Stimulated activated naive B cell treated with anti-CD40 and anti-IgM and Interleukin-4, amounts not matched to agents 10 μg/mL and 1 μg/mL and 100 μg/mL, for 72 hours (primary cell): ENCODE measurements around the gene ALKBH2.
"Not testable (repeated sequence)": the region's sequence is repeated elsewhere in the genome, so short reads cannot be mapped to it uniquely, and the experiment has no call there.

ENCODE experiments used
- ATAC-seq, 2 donors: fragments of 150-1000 bp; cut with Tn5 transposase; replicated peaks; 2 replicates each; pipeline ENCODE4 v1.10.0; 2021; ENCODE audit warnings: moderate library complexity in 1 of 2
- DNase-seq: peaks from one replicate; pipeline ENCODE4 v3.0.0; 2021
- H3K27ac Mint-ChIP-seq: one replicate; pipeline ENCODE4 v1.8.0; 2022; ENCODE audit warnings: mild to moderate bottlenecking, mixed read lengths
- H3K27me3 Mint-ChIP-seq, 2 donors: one replicate each; pipeline ENCODE4 v1.8.0; 2022; ENCODE audit warnings: mixed read lengths in 2 of 2
- H3K36me3 Mint-ChIP-seq, 2 donors: one replicate each; pipeline ENCODE4 v1.8.0; 2022; ENCODE audit warnings: mixed read lengths in 2 of 2, mild to moderate bottlenecking in 1 of 2
- H3K4me1 Mint-ChIP-seq, 2 donors: one replicate each; pipeline ENCODE4 v1.8.0; 2022; ENCODE audit warnings: mixed read lengths in 2 of 2, mild to moderate bottlenecking in 1 of 2
- H3K4me3 Mint-ChIP-seq, 2 donors: one replicate each; pipeline ENCODE4 v1.8.0; 2022; ENCODE audit warnings: mild to moderate bottlenecking in 2 of 2, mixed read lengths in 2 of 2, moderate library complexity in 1 of 2
- H3K9me3 Mint-ChIP-seq, 2 donors: one replicate each; pipeline ENCODE4 v1.8.0; 2022; ENCODE audit warnings: mixed read lengths in 2 of 2, mild to moderate bottlenecking in 1 of 2

The ALKBH2 gene

GRCh38 chr12:109065853-109066193 is 27.4 kb downstream of the ALKBH2 start:
- Mint-ChIP-seq H3K4me1 (peaks cover 0 to 2% of the 10 kb centered on the region in 2 donors), H3K27ac (no peak overlapping the region), H3K36me3 (peaks cover 23 to 47% of the 10 kb centered on the region in 2 donors), H3K9me3 (no peaks in the 10 kb centered on the region), H3K27me3 (no peaks in the 10 kb centered on the region), H3K4me3 (no peak overlapping the region)
- no peak for DNase-seq
- no peak for ATAC-seq

GRCh38 chr12:109065154-109065852 is 28.0 kb downstream of the ALKBH2 start:
- Mint-ChIP-seq H3K36me3 (peaks cover 23 to 42% of the 10 kb centered on the region in 2 donors), H3K4me1 (peaks cover 0 to 2% of the 10 kb centered on the region in 2 donors), H3K27ac (no peak overlapping the region), H3K27me3 (no peaks in the 10 kb centered on the region), H3K4me3 (no peak overlapping the region), H3K9me3 (no peaks in the 10 kb centered on the region)
- ATAC-seq (no peak), DNase-seq (no peak)

GRCh38 chr12:109064143-109064542 is 29.1 kb downstream of the ALKBH2 start:
- Mint-ChIP-seq H3K36me3 (peaks cover 14 to 30% of the 10 kb centered on the region in 2 donors), H3K4me3 (no peak overlapping the region), H3K9me3 (no peaks in the 10 kb centered on the region), H3K27ac (no peak overlapping the region), H3K27me3 (no peaks in the 10 kb centered on the region), H3K4me1 (peaks cover 0 to 2% of the 10 kb centered on the region in 2 donors)
- DNase-seq, result no peak
- ATAC-seq, result no peak

- no peaks in the 10 kb centered on the region for H3K9me3 Mint-ChIP-seq
- DNase-seq (no peak), ATAC-seq (no peak)
- no peaks in the 10 kb centered on the region for H3K27me3 Mint-ChIP-seq
- peaks cover 3 to 5% of the 10 kb centered on the region in 2 donors for H3K4me1 Mint-ChIP-seq
- H3K27ac Mint-ChIP-seq, result no peak overlapping the region
- peaks cover 6 to 9% of the 10 kb centered on the region in 2 donors for H3K36me3 Mint-ChIP-seq
- H3K4me3 Mint-ChIP-seq, result no peak overlapping the region
Measured at GRCh38 chr12:109058773-109059172, 34.5 kb downstream of the ALKBH2 start.

GRCh38 chr12:109057376-109057775 is 35.9 kb downstream of the ALKBH2 start:
- H3K4me3 Mint-ChIP-seq, result no peak overlapping the region
- DNase-seq (no peak), ATAC-seq (no peak)
- no peaks in the 10 kb centered on the region for H3K9me3 Mint-ChIP-seq
- no peaks in the 10 kb centered on the region for H3K27me3 Mint-ChIP-seq
- peak overlapping the region; percentile 72 for H3K27ac Mint-ChIP-seq
- peaks cover 7 to 14% of the 10 kb centered on the region in 2 donors for H3K4me1 Mint-ChIP-seq
- H3K36me3 Mint-ChIP-seq, result peaks cover 4% of the 10 kb centered on the region in 2 donors

GRCh38 chr12:109056891-109057290 is 36.4 kb downstream of the ALKBH2 start:
- Mint-ChIP-seq H3K4me3 (no peak overlapping the region), H3K4me1 (peaks cover 9 to 14% of the 10 kb centered on the region in 2 donors), H3K27ac (no peak overlapping the region), H3K9me3 (no peaks in the 10 kb centered on the region), H3K27me3 (no peaks in the 10 kb centered on the region), H3K36me3 (peaks cover 4% of the 10 kb centered on the region in 2 donors)
- no peak for ATAC-seq
- no peak for DNase-seq

- Mint-ChIP-seq H3K9me3 (no peaks in the 10 kb centered on the region), H3K4me1 (peaks cover 9 to 14% of the 10 kb centered on the region in 2 donors), H3K4me3 (no peak overlapping the region), H3K36me3 (peaks cover 4% of the 10 kb centered on the region in 2 donors), H3K27me3 (no peaks in the 10 kb centered on the region), H3K27ac (no peak overlapping the region)
- DNase-seq, result no peak
- no peak for ATAC-seq
Measured at GRCh38 chr12:109054520-109054919, 38.8 kb downstream of the ALKBH2 start.

GRCh38 chr12:109054124-109054513 is 39.2 kb downstream of the ALKBH2 start:
- Mint-ChIP-seq H3K4me3 (peak overlapping the region; percentile 93 to 98), H3K4me1 (peaks cover 9 to 14% of the 10 kb centered on the region in 2 donors), H3K27ac (peak overlapping the region; percentile 96)
- H3K9me3 Mint-ChIP-seq, H3K27me3 Mint-ChIP-seq, DNase-seq, ATAC-seq, H3K36me3 Mint-ChIP-seq: not testable (repeated sequence)

GRCh38 chr12:109053382-109054123 is 39.7 kb downstream of the ALKBH2 start:
- peaks cover 9 to 14% of the 10 kb centered on the region in 2 donors for H3K4me1 Mint-ChIP-seq
- DNase-seq (peak; percentile 4), ATAC-seq (peak; percentile 55 to 64)
- H3K4me3 Mint-ChIP-seq, result peak overlapping the region; percentile 93 to 98
- no peaks in the 10 kb centered on the region for H3K27me3 Mint-ChIP-seq
- H3K9me3 Mint-ChIP-seq, result no peaks in the 10 kb centered on the region
- H3K36me3 Mint-ChIP-seq, result peaks cover 4% of the 10 kb centered on the region in 2 donors
- H3K27ac Mint-ChIP-seq, result peak overlapping the region; percentile 96

- H3K27me3 Mint-ChIP-seq, result no peaks in the 10 kb centered on the region
- H3K4me3 Mint-ChIP-seq, result peak within 1 kb of the TSS; percentile 93 to 98
- no peaks in the 10 kb centered on the region for H3K36me3 Mint-ChIP-seq
- peaks cover 9 to 14% of the 10 kb centered on the region in 2 donors for H3K4me1 Mint-ChIP-seq
- ATAC-seq (peak; percentile 81 to 90), DNase-seq (peak; percentile 77)
- H3K27ac Mint-ChIP-seq, result peak within 1 kb of the TSS; percentile 96
- no peaks in the 10 kb centered on the region for H3K9me3 Mint-ChIP-seq
Measured at GRCh38 chr12:109052414-109053323, 40.6 kb downstream of the ALKBH2 start, which contains the start of gene USP30. USP30 (plus strand) TSS chr12:109052576; CDS start chr12:109052679, 103 bp downstream.

GRCh38 chr12:109052097-109052413 is 41.2 kb downstream of the ALKBH2 start:
- no peak for ATAC-seq
- Mint-ChIP-seq H3K9me3 (no peaks in the 10 kb centered on the region), H3K27ac (peak overlapping the region; percentile 96), H3K27me3 (no peaks in the 10 kb centered on the region), H3K4me3 (peak overlapping the region; percentile 93 to 98), H3K4me1 (peaks cover 9 to 14% of the 10 kb centered on the region in 2 donors), H3K36me3 (no peaks in the 10 kb centered on the region)
- DNase-seq, result no peak

GRCh38 chr12:109049794-109050193 is 43.5 kb downstream of the ALKBH2 start:
- H3K4me3 Mint-ChIP-seq, ATAC-seq, DNase-seq, H3K9me3 Mint-ChIP-seq, H3K27me3 Mint-ChIP-seq, H3K36me3 Mint-ChIP-seq: not testable (repeated sequence)
- H3K4me1 Mint-ChIP-seq, result peaks cover 9 to 14% of the 10 kb centered on the region in 2 donors
- peak overlapping the region; percentile 20 for H3K27ac Mint-ChIP-seq

GRCh38 chr12:109048706-109049105 is 44.6 kb downstream of the ALKBH2 start:
- not testable (repeated sequence) for H3K27me3 Mint-ChIP-seq, DNase-seq, H3K9me3 Mint-ChIP-seq, H3K4me3 Mint-ChIP-seq, H3K36me3 Mint-ChIP-seq, H3K4me1 Mint-ChIP-seq, ATAC-seq, H3K27ac Mint-ChIP-seq

GRCh38 chr12:109047081-109047805 is 46.0 kb downstream of the ALKBH2 start:
- H3K27ac Mint-ChIP-seq, result no peak overlapping the region
- no peaks in the 10 kb centered on the region for H3K36me3 Mint-ChIP-seq
- no peaks in the 10 kb centered on the region for H3K9me3 Mint-ChIP-seq
- peaks cover 0 to 2% of the 10 kb centered on the region in 2 donors for H3K4me1 Mint-ChIP-seq
- peaks cover 6 to 10% of the 10 kb centered on the region in 2 donors for H3K27me3 Mint-ChIP-seq
- ATAC-seq, result no peak
- DNase-seq, result no peak
- no peak overlapping the region for H3K4me3 Mint-ChIP-seq
